Measurements from ENCODE around the gene HOOK2.
A peak's percentile ranks its signal among the peaks of the same experiment; 100 is the strongest.

The HOOK2 gene

DNA sequence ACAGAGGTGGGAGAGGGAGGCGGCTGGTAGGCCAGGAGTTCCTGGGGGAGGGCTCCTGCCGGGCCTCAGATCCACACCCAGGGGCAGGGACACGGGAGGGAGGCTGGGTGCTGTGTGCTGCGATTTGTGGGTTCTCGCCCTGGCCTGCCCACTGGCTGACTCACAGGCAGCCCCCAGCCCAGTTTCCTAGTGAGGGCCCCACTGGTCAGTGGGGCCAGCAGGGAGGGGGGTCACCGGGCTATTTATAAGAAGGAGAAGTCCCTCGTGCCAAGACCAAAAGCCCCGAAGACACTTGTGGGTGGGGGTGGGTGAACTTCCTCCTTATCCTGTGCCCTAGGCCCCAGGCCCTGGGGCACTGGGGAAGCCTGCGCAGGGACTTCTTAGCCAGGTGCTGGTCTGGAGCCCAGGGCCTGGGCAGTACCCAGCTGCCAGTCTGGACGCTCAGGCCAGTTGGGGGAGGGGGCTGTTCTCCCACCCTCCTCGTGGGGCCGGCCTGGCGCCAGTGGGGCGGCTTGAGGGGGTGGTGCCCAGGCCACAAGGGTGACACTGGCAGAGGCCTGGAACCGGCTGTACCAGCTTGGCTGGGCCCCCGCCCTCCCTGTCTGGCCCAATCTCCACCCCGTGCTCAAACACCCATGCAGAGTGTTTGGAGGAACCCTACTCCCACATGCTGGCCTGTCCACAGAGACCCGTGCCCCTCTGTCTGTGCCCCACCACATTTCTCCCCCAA is 11.0 kb upstream of the HOOK2 start:
- Histone ChIP-seq H3K27ac (peak overlapping the region; percentile 67 to 100 (median 98)), H3K4me3 (peak overlapping the region in 1 of 7 experiments; percentile 1)

DNA sequence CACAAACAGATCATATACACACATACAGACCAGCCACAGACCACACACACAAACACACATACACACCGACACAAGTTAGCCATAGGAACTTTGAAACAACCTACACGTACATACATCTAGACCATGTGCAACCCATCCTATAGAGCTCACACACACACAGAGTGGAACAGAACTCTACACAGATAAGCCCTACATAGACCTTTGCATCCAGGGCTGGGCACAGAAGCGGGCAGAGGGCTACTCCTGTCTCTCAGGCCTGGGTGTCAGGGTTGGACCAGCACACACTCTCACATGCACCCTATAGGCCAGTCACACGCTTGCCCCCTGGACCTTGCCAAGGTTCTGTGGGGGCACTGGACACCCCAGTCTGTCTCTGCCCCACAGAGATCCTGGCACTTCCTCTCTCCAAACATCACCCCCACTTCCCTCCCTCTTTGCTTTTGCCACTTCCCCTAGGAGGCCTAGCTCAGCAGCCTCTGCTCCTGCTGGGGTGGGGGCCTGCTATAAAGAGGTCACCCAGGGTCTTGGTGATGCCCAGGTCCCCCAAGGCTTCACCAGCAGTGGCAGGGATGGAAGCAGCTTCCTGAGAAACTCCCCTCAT is 10.2 kb upstream of the HOOK2 start:
- H3K27ac ChIP-seq: peak overlapping the region; percentile 67 to 100 (median 98)
- H3K4me3 ChIP-seq: peak overlapping the region in 1 of 7 experiments; percentile 1

DNA sequence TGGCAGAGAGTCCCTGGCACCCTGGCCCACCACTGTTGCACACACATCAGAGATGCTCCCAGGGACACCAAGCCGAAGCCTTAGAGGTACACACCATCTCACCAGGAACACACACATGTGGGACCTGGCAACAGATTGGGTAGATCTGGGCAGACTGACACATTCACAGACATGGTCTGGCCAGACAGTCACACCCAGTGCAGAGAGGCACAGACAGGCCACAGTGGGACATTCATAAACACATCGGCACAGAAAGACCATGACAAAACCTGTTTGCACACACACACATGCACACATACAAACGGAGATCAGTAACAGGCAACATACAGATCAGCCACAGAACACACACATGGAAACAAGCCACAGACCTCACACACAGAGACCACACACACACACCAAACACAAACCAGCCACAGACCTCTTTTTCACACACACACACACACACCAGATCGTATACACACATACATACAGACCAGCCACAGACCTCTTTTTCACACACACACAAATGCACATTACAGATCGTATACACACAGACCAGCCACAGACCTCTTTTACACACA is 9.6 kb upstream of the HOOK2 start:
- H3K4me3 ChIP-seq: peak overlapping the region in 1 of 7 experiments; percentile 0

DNA sequence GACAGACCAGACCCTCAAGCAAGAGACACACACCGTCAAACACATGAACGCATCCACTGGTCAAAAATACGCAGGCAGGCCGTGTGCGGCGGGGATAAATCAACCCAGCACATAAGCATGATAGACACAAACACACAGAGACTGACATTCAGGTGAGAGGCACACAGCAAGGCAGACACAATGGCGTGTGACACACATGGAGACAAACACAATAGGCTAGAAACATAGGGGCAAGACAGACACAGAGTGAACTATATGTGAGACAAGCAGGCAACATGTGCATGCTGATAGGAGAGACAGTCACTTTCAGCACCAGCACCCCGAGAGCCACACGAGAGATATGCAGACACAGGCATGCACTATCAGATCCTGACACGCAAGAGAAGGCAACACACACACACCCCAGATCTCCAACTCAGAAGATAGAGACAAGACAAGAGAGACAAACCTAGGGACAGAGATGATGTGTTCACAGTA is 9.1 kb upstream of the HOOK2 start:
- peak overlapping the region in 3 of 7 experiments; percentile 0 to 39 (median 1) for H3K4me3 ChIP-seq
- peak overlapping the region; percentile 79 to 100 (median 98) for H3K27ac ChIP-seq

More for the DNA sequence above, 9.6 kb upstream of the HOOK2 start:
- peak overlapping the region in 20 of 21 experiments; percentile 95 to 100 (median 98) for H3K27ac ChIP-seq

DNA sequence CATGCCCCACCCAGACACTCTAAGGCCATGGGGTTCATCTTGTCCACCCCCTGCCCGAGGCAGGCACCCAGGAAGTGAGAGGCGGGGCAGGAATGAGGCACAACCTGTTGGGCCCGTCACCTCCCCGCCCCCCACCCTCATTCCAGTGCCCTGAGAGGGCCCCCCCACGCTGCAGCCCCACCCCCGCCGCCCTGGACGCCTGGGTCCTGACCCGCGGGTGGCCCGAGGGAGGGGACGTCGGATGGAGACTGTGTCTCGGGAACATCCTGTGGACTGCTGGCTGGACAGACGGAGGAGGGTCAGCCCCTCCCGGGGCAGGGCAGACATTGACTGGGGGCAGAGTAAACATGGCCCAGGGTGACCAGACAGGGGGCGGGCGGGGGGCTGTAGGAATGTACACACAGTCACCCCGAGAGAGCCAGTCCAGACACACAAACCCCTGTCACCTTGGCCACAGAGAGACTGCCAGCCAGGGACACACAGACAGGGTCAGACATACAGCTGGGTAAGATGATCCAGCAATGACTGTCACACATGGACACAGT is 8.6 kb upstream of the HOOK2 start:
- peak overlapping the region in 3 of 7 experiments; percentile 39 to 40 (median 39) for H3K4me3 ChIP-seq
- H3K27ac ChIP-seq: peak overlapping the region; percentile 79 to 100 (median 98)

DNA sequence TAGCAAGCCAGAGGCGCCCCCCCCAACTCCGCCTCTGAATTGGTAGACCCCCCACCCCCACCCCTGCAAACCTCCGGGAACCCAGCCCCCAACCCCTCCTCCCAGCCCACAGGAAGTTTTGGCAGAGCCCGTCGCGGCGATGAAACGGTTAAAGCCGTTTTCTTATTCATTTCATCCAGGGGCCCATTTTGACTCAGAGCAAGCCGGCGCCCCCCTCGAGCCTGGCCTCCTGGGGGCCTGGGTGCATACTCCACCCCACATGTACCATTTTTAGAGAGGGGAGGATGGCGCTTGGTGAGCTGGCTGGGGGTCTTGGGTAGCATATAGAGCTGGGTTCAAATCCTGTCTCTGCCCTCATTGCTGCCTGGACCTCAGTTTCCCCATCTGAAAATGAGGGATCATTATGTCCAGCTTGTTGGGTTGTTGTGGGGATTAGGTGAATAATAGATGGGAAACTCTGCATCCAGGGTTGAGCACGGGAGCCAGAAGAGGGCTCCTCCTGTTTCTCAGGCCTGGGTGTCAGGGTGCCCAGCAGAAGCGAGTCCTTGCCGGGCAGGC is 8.0 kb upstream of the HOOK2 start:
- Histone ChIP-seq H3K4me3 (peak overlapping the region; percentile 29 to 48 (median 39)), H3K27ac (peak overlapping the region; percentile 79 to 100 (median 98))

DNA sequence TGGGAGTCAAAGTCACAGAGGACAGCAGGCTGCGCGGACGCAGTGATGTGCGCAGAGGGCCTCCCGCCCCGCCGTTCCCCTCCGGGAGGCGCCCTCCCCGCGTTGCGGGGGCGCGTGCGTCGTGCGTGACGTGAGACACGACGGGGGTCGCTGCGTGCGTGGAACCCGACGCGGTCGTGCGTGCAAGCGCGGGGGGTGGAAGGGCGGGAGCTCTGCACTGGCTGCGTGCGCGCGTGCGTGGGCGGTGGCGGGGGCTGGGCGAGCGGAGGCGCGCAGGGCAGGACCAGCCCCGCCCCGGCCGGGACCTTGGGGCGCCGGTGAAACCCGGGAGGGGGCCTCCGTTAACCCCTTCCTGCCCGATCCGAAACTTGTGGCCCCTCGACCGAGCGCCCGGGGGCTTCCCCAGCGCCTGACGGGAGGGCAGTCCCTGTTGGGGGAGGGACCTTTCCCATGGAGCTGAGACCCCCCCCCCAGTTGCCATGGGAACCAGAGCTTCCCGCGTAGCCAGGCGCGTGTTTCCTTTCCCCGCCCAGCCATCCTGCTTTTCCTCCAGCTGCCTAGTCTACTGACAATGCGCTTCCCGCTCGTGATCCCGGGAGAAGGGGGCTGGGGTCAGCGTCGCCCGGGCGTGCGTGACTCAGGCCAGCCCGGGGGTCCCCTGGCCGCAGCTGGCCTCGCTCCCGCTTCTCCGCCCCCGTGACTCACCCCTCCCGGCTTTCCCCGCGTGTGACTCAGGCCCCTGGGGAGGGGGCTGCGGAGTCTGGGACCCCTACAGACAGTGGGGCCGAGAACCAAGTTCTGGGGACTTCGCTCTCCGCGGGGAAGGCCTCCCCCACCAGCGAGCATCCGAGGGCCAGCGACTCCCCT is 7.3 kb upstream of the HOOK2 start:
- H3K27ac ChIP-seq: peak overlapping the region; percentile 79 to 100 (median 98)
- peak overlapping the region; percentile 29 to 48 (median 39) for H3K4me3 ChIP-seq

DNA sequence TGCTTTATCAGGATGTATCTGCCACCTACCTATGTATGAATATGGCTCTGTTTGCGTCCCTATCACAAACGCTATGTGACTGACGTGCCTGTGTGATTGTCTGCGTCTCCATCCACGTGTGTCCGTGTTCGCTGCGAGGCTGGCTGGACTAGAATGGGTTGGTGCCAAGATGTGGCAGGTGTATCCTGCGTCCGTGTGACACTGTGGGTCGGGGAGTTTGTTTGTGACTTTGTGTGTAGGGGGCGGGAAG is 6.7 kb upstream of the HOOK2 start:
- H3K4me3 ChIP-seq: peak overlapping the region; percentile 29 to 48 (median 39)
- peak overlapping the region; percentile 79 to 100 (median 98) for H3K27ac ChIP-seq

DNA sequence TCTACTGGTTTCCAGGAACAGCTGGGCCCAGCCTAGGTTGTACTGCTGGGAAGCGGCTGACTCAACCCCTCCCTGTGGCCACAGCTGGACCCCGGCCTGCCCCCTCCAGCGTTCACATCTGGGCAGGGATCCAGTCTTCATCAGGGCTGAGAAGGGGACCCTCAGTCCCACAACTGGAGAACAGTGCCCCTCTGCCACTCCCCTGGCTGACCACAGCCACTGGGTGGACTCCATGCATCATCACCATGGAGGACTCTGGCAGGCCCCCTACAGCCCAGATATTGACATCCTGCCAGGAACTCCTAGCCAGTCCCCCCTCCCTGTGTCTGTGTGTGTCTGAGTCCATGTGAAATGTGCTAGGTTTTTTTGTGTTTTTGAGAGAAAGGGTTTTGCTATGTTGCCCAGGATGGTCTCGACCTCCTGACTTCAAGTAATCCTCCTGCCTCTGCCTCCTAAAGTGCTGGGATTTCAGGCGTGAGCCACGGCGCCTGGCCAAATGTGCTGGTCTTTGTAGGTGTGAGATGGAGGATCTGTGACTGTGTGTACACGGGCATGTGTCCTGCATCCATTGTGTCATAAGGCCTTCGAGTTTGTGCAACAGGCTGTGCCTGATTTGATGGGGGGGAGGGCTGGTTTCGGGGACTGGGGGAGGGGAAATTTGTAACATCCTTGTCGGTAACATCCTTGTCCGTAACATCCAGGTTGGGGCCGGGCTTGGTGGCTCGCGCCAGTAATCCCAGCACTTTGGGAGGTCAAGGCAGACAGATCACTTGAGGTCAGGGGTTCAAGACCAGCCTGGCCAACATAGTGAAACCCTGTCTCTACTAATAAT is 4.0 kb upstream of the HOOK2 start:
- peak overlapping the region; percentile 71 to 99 (median 96) for H3K27ac ChIP-seq
- H3K4me3 ChIP-seq: peak overlapping the region; percentile 39 to 60 (median 53)

DNA sequence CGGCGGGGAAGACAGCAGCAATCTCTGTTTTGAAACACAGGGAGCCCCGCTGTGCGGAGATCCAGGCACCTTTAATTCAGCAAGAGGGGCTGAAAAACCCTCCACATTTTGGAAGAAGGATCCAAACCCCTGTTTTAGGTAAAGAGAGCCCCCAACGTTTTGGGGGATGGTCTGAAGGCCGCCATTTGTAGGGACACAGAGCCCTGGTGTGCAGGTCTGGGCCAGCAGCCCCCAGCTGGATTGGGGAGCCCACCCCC is 3.5 kb upstream of the HOOK2 start:
- Histone ChIP-seq H3K4me3 (peak overlapping the region; percentile 39 to 60 (median 53)), H3K27ac (peak overlapping the region; percentile 71 to 99 (median 96))

DNA sequence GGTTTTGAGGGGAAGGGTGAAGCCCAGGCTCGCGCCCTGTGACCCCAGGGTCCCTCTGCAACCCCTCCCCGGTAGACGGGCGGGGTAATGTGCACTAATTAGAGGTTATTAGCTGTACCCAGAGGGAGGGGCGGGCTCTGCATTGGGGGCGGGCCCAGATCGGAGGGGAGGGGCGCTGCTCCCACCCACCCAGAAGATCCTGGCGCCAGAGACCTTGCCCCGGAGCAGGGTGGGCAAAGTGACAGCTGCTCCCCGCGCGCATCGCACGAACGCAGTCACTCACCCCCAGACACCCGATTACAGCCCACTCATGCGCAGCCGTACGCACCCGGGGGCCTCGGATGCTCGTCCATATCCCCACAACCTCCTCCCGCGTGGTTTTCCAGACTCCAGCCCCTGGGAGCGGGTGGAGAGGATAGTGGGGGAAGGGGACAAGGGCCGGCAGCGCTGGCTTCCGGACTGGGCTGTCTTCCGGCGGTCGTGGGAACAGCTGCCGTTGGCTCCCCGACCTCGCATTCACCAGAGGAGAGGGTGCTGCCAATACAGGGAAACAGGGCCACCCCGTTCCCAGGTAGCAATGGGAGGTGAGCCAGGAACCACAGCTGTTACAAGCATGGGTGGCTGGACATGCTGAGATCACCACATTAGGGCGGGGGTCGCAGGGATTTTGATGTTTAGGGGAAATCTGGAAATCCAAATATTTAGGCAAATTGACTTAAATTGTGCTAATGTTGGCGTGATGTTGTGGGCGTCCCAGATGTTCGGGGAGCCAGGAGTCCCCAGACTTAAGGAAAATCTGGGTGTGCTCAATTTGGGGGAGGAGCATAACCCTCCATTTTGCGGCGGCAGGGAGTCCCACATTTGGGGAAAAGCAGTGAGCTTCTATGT is 2.9 kb upstream of the HOOK2 start:
- H3K27ac ChIP-seq: peak overlapping the region; percentile 71 to 99 (median 96)
- peak overlapping the region; percentile 39 to 60 (median 53) for H3K4me3 ChIP-seq

DNA sequence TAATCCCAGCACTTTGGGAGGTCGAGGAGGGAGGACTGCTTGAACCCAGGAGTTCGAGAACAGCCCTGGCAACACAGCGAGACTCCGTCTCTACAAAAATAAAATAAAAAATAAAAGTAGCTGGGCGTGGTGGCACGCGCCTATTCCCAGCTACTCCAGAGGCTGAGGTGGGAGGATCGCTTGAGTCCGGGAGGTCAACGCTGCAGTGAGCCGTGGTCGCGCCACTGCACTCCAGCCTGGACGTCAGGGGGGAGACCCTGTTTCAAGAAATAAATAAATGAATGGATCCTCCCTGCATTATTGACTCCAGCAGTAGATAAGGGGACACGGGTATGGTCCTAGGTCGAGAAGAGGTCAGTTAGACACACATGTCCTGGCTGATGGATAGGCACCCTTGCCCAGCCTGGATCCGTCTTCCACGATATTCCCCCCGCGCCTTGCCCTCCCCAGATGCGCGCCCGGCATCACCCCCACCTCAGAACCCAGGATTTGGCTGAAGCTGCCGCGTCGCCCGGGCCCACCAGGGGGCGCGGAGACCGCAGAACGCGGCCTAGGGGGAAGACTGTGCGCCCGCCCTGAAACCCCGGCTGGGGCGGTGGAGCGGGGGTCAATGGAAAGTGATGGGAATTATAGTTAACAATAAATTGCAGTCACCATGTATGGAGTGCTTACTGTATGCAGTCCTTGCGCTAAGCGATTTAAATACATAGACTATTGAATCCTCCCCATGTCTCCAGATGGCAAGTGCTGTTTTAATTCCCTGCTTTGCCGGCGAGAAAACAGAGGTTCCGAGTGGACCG is 2.1 kb upstream of the HOOK2 start:
- peak overlapping the region; percentile 71 to 99 (median 96) for H3K27ac ChIP-seq
- H3K4me3 ChIP-seq: peak overlapping the region; percentile 39 to 60 (median 53)

DNA sequence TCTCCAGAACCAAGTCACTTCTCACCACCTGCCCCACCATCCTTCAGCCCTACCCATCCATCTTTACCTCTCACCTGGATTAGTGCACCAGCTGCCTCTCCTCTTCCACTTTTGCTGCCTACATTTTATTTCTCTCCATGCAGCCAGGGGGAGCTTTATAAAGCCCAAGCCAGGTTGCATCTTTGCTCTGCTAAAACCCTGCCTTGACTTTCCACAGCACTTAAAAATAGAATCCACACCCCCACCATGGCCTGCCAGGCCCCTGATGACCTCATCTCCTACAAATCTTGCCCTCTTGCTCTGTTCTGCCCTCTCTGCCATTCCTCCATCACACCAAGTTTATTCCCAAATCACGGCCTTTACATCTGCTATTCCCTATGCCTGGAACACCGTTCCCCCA is 1.8 kb downstream of the HOOK2 start:
- peak overlapping the region in 1 of 21 experiments; percentile 94 for H3K27ac ChIP-seq
- H3K4me3 ChIP-seq: no peak overlapping the region

DNA sequence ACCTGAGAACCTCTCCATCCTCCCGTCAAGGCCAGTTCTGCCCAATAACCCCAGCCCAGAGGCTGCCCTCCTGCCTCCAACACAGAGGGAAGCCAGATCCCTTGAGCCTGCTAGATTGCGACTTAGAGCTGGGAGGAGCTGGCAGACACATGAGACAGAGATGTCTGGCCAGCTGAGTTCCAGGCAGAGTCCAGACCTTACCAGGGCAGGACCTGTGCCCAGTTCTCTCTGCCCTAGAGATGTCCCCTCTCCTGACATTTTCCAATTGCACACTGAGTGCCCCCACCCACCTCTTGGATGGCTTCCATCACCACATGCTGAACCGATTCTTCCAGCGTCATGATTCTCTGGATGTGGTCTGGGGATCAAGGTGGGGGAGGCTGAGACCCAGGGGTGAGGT is 3.0 kb downstream of the HOOK2 start:
- Histone ChIP-seq H3K4me3 (no peak overlapping the region), H3K27ac (peak overlapping the region in 2 of 21 experiments; percentile 37 to 47)

DNA sequence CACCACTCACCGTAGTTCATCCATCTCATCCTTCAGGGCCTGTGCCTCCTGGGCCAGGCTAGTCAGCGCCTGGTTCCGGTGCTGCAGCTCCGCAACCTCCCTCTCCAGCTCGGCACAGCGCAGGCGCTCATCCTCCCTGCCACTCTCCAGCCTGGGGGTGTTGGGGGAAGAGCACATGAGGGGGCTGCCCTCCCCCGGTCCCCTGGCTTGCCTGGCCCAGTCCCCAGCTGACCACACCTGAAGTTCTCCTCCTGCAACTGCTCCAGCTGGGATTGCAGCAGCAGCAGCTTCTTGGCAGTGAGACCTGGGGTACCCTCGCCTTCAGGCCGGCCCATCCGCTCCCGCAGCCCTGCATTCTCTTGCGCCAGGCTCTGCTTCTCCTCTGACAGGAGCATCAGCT is 4.4 kb downstream of the HOOK2 start:
- Histone ChIP-seq H3K4me3 (no peak overlapping the region), H3K27ac (no peak overlapping the region)

DNA sequence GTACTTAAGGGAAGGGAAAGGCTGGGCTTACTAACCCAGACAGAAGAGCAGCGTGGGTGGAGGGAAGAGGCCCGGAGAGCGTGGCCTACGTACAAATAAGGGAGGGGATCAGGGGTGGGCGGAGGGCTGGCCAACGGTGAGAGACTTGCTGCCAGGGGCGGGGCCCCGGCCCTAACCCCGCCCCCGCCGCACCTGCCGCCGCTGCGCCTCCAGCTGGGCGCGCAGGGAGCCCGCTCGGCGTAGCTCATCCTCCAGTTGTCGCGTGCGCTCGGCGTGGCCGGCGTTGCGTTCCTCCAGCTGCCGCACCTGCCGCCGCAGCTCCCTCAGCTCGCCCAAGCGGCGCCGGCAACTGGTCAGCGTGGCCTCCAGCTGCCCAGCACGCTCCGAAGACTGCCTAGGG is 5.7 kb downstream of the HOOK2 start:
- H3K27ac ChIP-seq: peak overlapping the region in 2 of 21 experiments; percentile 0 to 16
- H3K4me3 ChIP-seq: no peak overlapping the region

DNA sequence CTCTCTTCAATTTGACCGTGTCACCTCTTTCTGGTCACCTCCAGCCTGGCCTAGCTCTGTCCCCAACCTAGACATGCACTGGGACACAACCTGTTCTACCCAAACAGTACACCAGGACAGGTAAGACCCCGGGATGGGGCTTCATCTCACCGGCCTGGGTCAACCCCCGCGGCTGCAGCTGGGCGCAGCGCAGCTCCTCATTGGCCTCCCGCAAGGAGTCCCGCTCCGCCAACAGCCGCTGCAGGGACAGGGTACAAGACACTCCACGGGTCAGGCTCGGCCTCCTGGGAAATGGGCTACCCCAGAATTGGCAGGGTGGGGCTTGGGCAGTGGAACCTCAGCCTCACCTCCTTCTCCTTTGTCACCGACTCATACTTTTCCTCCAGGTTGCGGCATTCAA is 7.7 kb downstream of the HOOK2 start:
- Histone ChIP-seq H3K27ac (no peak overlapping the region), H3K4me3 (no peak overlapping the region)
